ENCODE results near the gene ARRDC4. TPM values are rescaled to one million over a fixed set of nuclear protein-coding genes. Genes with fewer than 3 reads are reported as not detected.

Gene ARRDC4
- total RNA-seq, 4 donors from 2014 or later: 27.1 to 68.2 (median 61.0) TPM

DNA sequence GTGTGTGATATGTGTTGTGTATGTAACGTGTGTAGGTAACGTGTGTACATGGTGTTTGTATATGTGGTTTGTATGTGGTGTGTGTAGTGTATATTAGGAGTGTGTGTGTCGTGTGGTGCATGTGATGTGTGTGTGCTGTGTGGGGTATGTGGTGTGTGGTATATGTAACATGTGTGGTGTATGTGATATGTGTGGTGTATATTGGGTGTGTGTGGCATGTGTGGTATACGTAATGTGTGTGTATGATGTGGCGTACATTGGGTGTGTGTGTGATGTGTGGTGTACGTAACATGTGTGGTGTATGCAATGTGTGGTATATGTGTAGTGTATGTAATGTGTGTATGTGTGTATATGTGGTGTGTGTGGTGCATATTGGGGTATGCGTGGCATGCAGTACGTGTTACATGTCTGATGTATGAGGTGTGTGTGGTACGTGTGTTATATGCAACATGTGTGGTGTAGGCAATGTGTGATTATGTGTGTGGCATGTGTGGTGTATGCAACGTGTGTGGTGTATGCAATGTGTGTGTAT lies 41.2 kb downstream of the ARRDC4 start:
- no peaks in the 10 kb centered on the region for H3K27me3 ChIP-seq
- 95 to 97% methylated on average over 10 of the region's 10 CpGs for WGBS, 2 donors
- H3K36me3 ChIP-seq: no peaks in the 10 kb centered on the region
- TF ChIP-seq POLR2A (IDR thresholded peaks at IDR 0.05): no peak
- TF ChIP-seq EP300 (IDR thresholded peaks at IDR 0.05): no peak
- TF ChIP-seq, protein P1, sequence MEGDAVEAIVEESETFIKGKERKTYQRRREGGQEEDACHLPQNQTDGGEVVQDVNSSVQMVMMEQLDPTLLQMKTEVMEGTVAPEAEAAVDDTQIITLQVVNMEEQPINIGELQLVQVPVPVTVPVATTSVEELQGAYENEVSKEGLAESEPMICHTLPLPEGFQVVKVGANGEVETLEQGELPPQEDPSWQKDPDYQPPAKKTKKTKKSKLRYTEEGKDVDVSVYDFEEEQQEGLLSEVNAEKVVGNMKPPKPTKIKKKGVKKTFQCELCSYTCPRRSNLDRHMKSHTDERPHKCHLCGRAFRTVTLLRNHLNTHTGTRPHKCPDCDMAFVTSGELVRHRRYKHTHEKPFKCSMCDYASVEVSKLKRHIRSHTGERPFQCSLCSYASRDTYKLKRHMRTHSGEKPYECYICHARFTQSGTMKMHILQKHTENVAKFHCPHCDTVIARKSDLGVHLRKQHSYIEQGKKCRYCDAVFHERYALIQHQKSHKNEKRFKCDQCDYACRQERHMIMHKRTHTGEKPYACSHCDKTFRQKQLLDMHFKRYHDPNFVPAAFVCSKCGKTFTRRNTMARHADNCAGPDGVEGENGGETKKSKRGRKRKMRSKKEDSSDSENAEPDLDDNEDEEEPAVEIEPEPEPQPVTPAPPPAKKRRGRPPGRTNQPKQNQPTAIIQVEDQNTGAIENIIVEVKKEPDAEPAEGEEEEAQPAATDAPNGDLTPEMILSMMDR (IDR thresholded peaks at IDR 0.05): no peak
- H3K4me3 ChIP-seq: no peak overlapping the region
- H3K27ac ChIP-seq: no peak overlapping the region
- DNase-seq (ENCODE audit: low spot score in 2 of 2): no peak
- no peaks in the 10 kb centered on the region for H3K9me3 ChIP-seq
- peaks cover 0 to 40% (median 21%) of the 10 kb centered on the region in 4 donors for H3K4me1 ChIP-seq

DNA sequence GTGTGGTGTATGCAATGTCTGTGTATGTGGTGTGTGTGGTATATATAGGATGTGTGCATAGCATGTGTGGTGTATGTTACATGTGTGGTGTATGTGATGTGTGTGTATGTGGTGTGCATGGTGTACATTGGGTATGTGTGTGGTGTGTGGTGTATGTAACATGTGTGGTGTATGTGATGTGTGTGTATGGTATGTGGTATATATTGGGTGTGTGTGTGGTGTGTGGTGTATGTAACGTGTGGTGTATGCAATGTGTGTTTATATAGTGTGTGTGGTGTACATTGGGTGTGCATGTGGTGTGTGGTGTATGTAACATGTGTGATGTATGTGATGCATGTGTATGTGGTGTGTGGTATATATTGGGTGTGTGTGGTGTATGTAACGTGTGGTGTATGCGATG lies 41.9 kb downstream of the ARRDC4 start:
- Histone ChIP-seq H3K4me1 (peaks cover 0 to 38% (median 21%) of the 10 kb centered on the region in 4 donors), H3K27me3 (no peaks in the 10 kb centered on the region), H3K36me3 (no peaks in the 10 kb centered on the region), H3K9me3 (no peaks in the 10 kb centered on the region), H3K27ac (peak overlapping the region in 1 of 4 donors; percentile 54), H3K4me3 (no peak overlapping the region)
- TF ChIP-seq, protein P1 (IDR thresholded peaks at IDR 0.05): no peak
- TF ChIP-seq POLR2A (IDR thresholded peaks at IDR 0.05) (no peak), EP300 (IDR thresholded peaks at IDR 0.05) (no peak)
- DNase-seq (ENCODE audit: low spot score in 2 of 2): no peak
- 76 to 93% methylated on average over 3 of the region's 3 CpGs for WGBS, 2 donors

DNA sequence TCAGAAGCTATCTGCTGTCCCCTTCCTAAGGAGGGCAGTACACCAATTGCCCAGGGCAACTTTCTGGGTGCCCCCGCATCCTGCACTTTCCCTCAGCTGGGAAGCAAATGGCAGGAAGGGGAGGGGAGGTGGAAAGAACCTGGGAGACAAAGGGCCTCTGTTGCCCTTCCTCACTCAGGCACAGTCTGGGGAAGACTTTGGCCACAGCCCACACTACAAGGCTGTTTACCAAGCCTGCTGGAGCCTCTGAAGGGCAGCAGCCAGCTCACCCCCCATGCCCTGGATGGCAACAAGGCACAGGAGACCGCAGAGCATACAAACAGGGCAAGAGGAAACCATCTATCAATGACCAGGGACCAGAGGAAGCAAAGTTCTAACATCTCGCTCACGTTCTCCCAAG lies 42.4 kb downstream of the ARRDC4 start:
- H3K27ac ChIP-seq: peak overlapping the region in 2 of 4 donors; percentile 51 to 54
- H3K4me3 ChIP-seq: no peak overlapping the region
- H3K27me3 ChIP-seq: no peaks in the 10 kb centered on the region
- peaks cover 0 to 35% (median 20%) of the 10 kb centered on the region in 4 donors for H3K4me1 ChIP-seq
- no peak for DNase-seq (ENCODE audit: low spot score in 2 of 2)
- TF ChIP-seq POLR2A (IDR thresholded peaks at IDR 0.05): no peak
- TF ChIP-seq, protein P1 (IDR thresholded peaks at IDR 0.05): no peak
- peak in 1 of 2 donors; percentile 38 for TF ChIP-seq EP300 (IDR thresholded peaks at IDR 0.05)
- 34 to 61% methylated on average over 4 of the region's 4 CpGs for WGBS, 2 donors
- no peaks in the 10 kb centered on the region for H3K9me3 ChIP-seq
- no peaks in the 10 kb centered on the region for H3K36me3 ChIP-seq

DNA sequence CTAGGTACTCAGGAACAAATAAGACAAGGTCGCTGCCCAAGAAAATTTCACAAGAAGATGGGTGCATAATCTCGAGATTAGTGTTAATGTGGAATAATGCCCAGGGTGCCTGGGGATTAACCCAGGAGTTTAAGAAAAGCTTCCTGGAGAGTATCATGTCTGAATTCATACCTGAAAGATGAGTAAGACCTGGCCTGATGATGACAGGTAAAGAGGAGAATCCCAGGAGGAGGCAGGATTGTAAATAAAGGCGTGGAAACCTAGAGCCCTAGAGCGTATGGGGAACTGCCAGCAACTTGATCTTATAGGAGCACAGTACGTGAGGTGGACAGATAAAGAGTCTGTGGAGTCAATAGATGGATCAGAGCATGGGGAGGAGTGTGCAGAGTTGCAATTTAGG lies 43.0 kb downstream of the ARRDC4 start:
- 85 to 90% methylated on average over 5 of the region's 5 CpGs for WGBS, 2 donors
- no peak for DNase-seq (ENCODE audit: low spot score in 2 of 2)
- Histone ChIP-seq H3K27ac (peak overlapping the region in 2 of 4 donors; percentile 51 to 54), H3K36me3 (no peaks in the 10 kb centered on the region), H3K9me3 (no peaks in the 10 kb centered on the region), H3K4me1 (peaks cover 0 to 33% (median 15%) of the 10 kb centered on the region in 4 donors), H3K4me3 (no peak overlapping the region), H3K27me3 (no peaks in the 10 kb centered on the region)
- TF ChIP-seq EP300 (IDR thresholded peaks at IDR 0.05) (no peak), POLR2A (IDR thresholded peaks at IDR 0.05) (no peak)
- TF ChIP-seq, protein P1 (IDR thresholded peaks at IDR 0.05): no peak

DNA sequence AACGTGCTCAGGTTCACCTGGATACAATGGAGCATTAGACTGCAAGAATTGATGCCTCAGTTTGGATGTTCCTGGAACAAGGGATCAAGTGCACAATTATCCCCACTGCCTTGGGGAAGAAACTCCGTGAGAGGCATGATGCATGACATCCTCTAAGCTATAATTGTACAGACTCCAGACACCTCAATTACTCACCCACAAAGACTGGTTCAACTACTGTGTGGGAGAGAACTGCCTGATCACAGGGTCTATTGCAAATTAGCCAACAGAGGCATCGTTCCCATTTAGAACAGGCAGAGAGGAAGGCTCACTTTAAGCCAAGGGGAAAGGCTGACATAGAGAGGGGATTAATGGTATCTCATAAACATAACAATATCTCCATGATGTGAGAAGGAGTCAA lies 43.5 kb downstream of the ARRDC4 start:
- Histone ChIP-seq H3K4me1 (peaks cover 0 to 29% (median 12%) of the 10 kb centered on the region in 4 donors), H3K36me3 (no peaks in the 10 kb centered on the region), H3K27me3 (no peaks in the 10 kb centered on the region), H3K4me3 (no peak overlapping the region), H3K27ac (peak overlapping the region in 1 of 4 donors; percentile 3), H3K9me3 (no peaks in the 10 kb centered on the region)
- 47 to 56% methylated on average over 3 of the region's 3 CpGs for WGBS, 2 donors
- DNase-seq (ENCODE audit: low spot score in 2 of 2): no peak
- TF ChIP-seq POLR2A (IDR thresholded peaks at IDR 0.05) (no peak), EP300 (IDR thresholded peaks at IDR 0.05) (no peak)
- TF ChIP-seq, protein P1 (IDR thresholded peaks at IDR 0.05): no peak

Data from tibial nerve (tissue), 4 donors.